IMR-90 (cell line): ENCODE results near the gene C1QTNF3. TPM values are rescaled to one million over a fixed set of nuclear protein-coding genes. Genes with fewer than 3 reads are reported as not detected.

Experiments used
- ATAC-seq: fragments of 200-7000 bp; cut with Tn5 transposase; 2 replicates; pipeline ENCODE4 v1.9.1; 2020; ENCODE audit warnings: low read depth, mild to moderate bottlenecking, moderate library complexity
- BruUV-seq: library from RNA; stranded (reverse); fragments of 400-500 nt; replicated peaks from 2 replicates; lab custom pipeline; 2021; lab: Mats Ljungman, UMichigan
- CTCF ChIA-PET: fragments of 300-600 bp; formaldehyde crosslinking; extraction: SDS; loops from one replicate; lab custom pipeline; 2021; ENCODE audit warnings: antibody characterized with exemption; lab: Yijun Ruan, JAX
- POLR2A ChIA-PET: fragments of 300-600 bp; sonication (Branson Sonifier 250); formaldehyde crosslinking; loops from one replicate; lab custom pipeline; 2022; ENCODE audit warnings: antibody characterized with exemption; ENCODE audit not compliant: unreplicated experiment; lab: Charles Lee
- DNase-seq: peaks from one replicate; pipeline ENCODE4 v3.0.0; 2013
- H2AFZ ChIP-seq: replicated peaks from 2 replicates; pipeline ENCODE3; 2013; ENCODE audit warnings: low read length, mild to moderate bottlenecking; ENCODE audit not compliant: poor library complexity
- H2AK5ac ChIP-seq: 2 replicates; pipeline ENCODE4 v1.6.1; 2013; ENCODE audit warnings: low read depth, low read length, inconsistent platforms
- H2AK9ac ChIP-seq: replicated peaks from 2 replicates; pipeline ENCODE3; 2013; ENCODE audit warnings: mild to moderate bottlenecking, low read depth, low read length, moderate library complexity; ENCODE audit not compliant: poor library complexity
- H2BK120ac ChIP-seq: 2 replicates; pipeline ENCODE4 v1.6.1; 2013; ENCODE audit warnings: low read depth, low read length, inconsistent platforms
- H2BK15ac ChIP-seq: 3 replicates; pipeline ENCODE4 v1.6.1; 2013; ENCODE audit warnings: low read depth, low read length, inconsistent platforms
- H2BK20ac ChIP-seq: 2 replicates; pipeline ENCODE4 v1.6.1; 2013; ENCODE audit warnings: low read depth, mild to moderate bottlenecking, inconsistent platforms, low read length, moderate library complexity
- H2BK5ac ChIP-seq: 2 replicates; pipeline ENCODE4 v1.6.1; 2013; ENCODE audit warnings: mild to moderate bottlenecking, low read depth, low read length, inconsistent platforms; ENCODE audit not compliant: poor library complexity, severe bottlenecking
- H3K14ac ChIP-seq: replicated peaks from 2 replicates; pipeline ENCODE4 v1.6.1; 2013; ENCODE audit warnings: low read depth, low read length, inconsistent platforms
- H3K18ac ChIP-seq: 2 replicates; pipeline ENCODE4 v1.6.1; 2013; ENCODE audit warnings: low read depth, low read length, control low read depth
- H3K23ac ChIP-seq: 2 replicates; pipeline ENCODE4 v1.6.1; 2013; ENCODE audit warnings: low read depth, low read length, inconsistent platforms
- H3K27ac ChIP-seq: 2 replicates; pipeline ENCODE4 v1.5.1; 2013; ENCODE audit warnings: mild to moderate bottlenecking, control low read depth, low read length; ENCODE audit not compliant: insufficient read depth
- H3K27me3 ChIP-seq: 2 replicates; pipeline ENCODE4 v1.6.1; 2013; ENCODE audit warnings: low read length; ENCODE audit not compliant: control insufficient read depth, insufficient read depth
- H3K36me3 ChIP-seq: 2 replicates; pipeline ENCODE4 v1.6.1; 2013; ENCODE audit warnings: low read length, mixed read lengths; ENCODE audit not compliant: control insufficient read depth, insufficient read depth
- H3K4ac ChIP-seq: 2 replicates; pipeline ENCODE4 v1.6.1; 2013; ENCODE audit warnings: low read depth, low read length, inconsistent platforms
- H3K4me1 ChIP-seq: 2 replicates; pipeline ENCODE4 v1.6.1; 2013; ENCODE audit warnings: low read length, mixed read lengths; ENCODE audit not compliant: control insufficient read depth, insufficient read depth
- H3K4me2 ChIP-seq: 2 replicates; pipeline ENCODE4 v1.6.1; 2013; ENCODE audit warnings: low read depth, mild to moderate bottlenecking, control low read depth, low read length, moderate library complexity
- H3K4me3 ChIP-seq: 2 replicates; pipeline ENCODE4 v1.5.1; 2013; ENCODE audit warnings: low read depth, mild to moderate bottlenecking, control low read depth, low read length, moderate library complexity; ENCODE audit not compliant: insufficient read depth
- H3K56ac ChIP-seq: 2 replicates; pipeline ENCODE4 v1.6.1; 2013; ENCODE audit warnings: low read length, inconsistent platforms; ENCODE audit not compliant: insufficient read depth; ENCODE audit errors: extremely low read depth
- H3K79me1 ChIP-seq, 2 experiments: 2 replicates each; pipeline ENCODE4 v1.6.1; 2013; ENCODE audit warnings: low read length in 2 of 2, inconsistent platforms in 1 of 2, low read depth in 1 of 2
- H3K9ac ChIP-seq: 2 replicates; pipeline ENCODE4 v1.6.1; 2013; ENCODE audit warnings: low read depth, low read length, control low read depth
- H3K9me1 ChIP-seq: 2 replicates; pipeline ENCODE4 v1.6.1; 2013; ENCODE audit warnings: low read length, inconsistent platforms; ENCODE audit not compliant: insufficient read depth
- H3K9me3 ChIP-seq: 2 replicates; pipeline ENCODE4 v1.6.1; 2013; ENCODE audit warnings: low read length; ENCODE audit not compliant: control insufficient read depth, insufficient read depth
- H4K20me1 ChIP-seq: 2 replicates; pipeline ENCODE4 v1.6.1; 2013; ENCODE audit warnings: low read length, inconsistent platforms; ENCODE audit not compliant: insufficient read depth
- H4K5ac ChIP-seq: 2 replicates; pipeline ENCODE4 v1.6.1; 2013; ENCODE audit warnings: mild to moderate bottlenecking, low read depth, low read length, control low read depth
- H4K8ac ChIP-seq, 2 experiments: 2 replicates each; pipeline ENCODE4 v1.6.1; 2013; ENCODE audit warnings: low read depth in 2 of 2, low read length in 2 of 2, control low read depth in 1 of 2, inconsistent platforms in 1 of 2
- H4K91ac ChIP-seq: 2 replicates; pipeline ENCODE4 v1.6.1; 2013; ENCODE audit warnings: low read depth, low read length, inconsistent platforms; ENCODE audit not compliant: insufficient read depth
- BHLHE40 ChIP-seq: fragments of 150-350 bp; IDR thresholded peaks from 2 replicates; pipeline ENCODE4 v1.6.1; 2016; ENCODE audit warnings: mild to moderate bottlenecking, low read depth, low read length
- NFE2L2 ChIP-seq: fragments of 150-350 bp; IDR thresholded peaks from 2 replicates; pipeline ENCODE4 v1.6.1; 2016; ENCODE audit warnings: low read depth, mild to moderate bottlenecking, low read length
- RAD21 ChIP-seq: IDR thresholded peaks from 2 replicates; pipeline ENCODE4 v1.6.1; 2012; ENCODE audit warnings: low read length, improper control_type of control experiment
- WGBS, 2 experiments: methylation state at CpG; one replicate each; pipeline versions ENCODE4 v1.1.5 to v1.1.7; 2013; ENCODE audit warnings: missing lambda C conversion rate in 2 of 2; ENCODE audit not compliant: insufficient read length in 1 of 2; ENCODE audit errors: extremely low coverage in 2 of 2; 5-methylcytosine and 5-hydroxymethylcytosine counted together
- dilution Hi-C: fragments of 300-500 bp; cut with HindIII; formaldehyde crosslinking; loops from one replicate; pipeline ENCODE4 v1.14.3; 2018; ENCODE audit warnings: low sequenced_read_pairs; ENCODE audit not compliant: unreplicated experiment
- in situ Hi-C: fragments of 300-500 bp; cut with MboI; formaldehyde crosslinking; loops from 3 replicates; pipeline ENCODE4 v1.14.3; 2019; ENCODE audit warnings: low sequenced_read_pairs, inconsistent platforms, mixed read lengths
- intact Hi-C: fragments of 100-400 bp; cut with micrococcal nuclease; formaldehyde crosslinking; loops from 2 replicates; pipeline ENCODE4 v1.10.0; 2022
- polyA plus RNA-seq, 3 experiments: library from polyadenylated mRNA; depleted of rRNA; stranded (reverse); fragments of >200 nt; gene quantifications; 2 replicates each; pipeline ENCODE4 v1.2.3, GENCODE V29; 2012; ENCODE audit warnings: low replicate concordance in 1 of 3
- total RNA-seq: library from RNA; depleted of rRNA; stranded (reverse); fragments of >200 nt; gene quantifications from 2 replicates; pipeline ENCODE4 v1.2.3, GENCODE V29; 2012
- TF ChIP-seq, protein P1 (sequence below): conservative IDR thresholded peaks from 2 replicates; pipeline ENCODE4 v1.5.1; 2012; ENCODE audit warnings: mild to moderate bottlenecking, low read depth, low read length, improper control_type of control experiment

The C1QTNF3 gene
- total and polyA plus RNA-seq, 2 of the 4 experiments (the other 2 are of a cell fraction) = 1.0 to 1.4 TPM

DNA sequence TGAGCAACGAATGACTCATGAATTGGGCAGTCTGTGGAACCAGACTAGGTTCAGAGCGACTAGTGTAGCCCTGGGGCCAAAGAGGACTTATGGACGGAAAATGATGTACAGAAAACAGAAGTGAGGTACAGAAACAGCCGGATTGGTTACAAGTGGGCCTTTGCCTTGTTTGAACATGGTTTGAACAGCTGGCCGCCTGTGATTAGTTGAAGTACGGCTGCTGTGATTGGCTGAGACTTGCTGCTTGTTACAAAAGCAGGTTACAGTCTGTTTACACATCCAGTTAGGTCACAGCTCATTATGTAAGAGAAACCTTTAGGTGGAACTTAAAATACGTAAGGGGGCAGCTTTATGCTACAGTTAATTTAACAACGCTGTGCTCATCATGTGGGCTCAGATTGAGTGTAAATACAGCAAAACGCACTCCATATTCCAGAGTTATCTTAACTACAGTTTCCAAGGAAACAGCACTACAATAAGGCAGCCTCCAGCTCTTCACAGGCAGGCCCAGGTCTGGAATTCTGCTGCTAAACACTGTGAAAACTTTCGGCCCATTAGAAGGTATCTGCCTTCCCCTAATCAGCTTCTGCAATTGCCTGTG is 41.7 kb downstream of the C1QTNF3 start:
- dilution Hi-C loops = no loop called here
- WGBS, 2 experiments = 59% methylated on average over 6 of the region's 10 CpGs; no CpG with 5 or more reads in 1 of the 2 experiments
- Histone ChIP-seq H3K14ac (no peak overlapping the region), H3K4me2 (no peak overlapping the region), H4K91ac (no peak overlapping the region), H3K27me3 (no peaks in the 10 kb centered on the region), H4K20me1 (no peaks in the 10 kb centered on the region), H3K4me1 (peaks cover 8% of the 10 kb centered on the region; the same call in 1 of the 2 replicates), H2AFZ (peak overlapping the region; percentile 10), H2BK20ac (no peak overlapping the region), H3K4ac (no peak overlapping the region), H4K5ac (no peak overlapping the region), H3K36me3 (peaks cover 5% of the 10 kb centered on the region; the same call in 1 of the 2 replicates), H2BK5ac (no peak overlapping the region), H3K79me1 (peaks cover 9 to 11% of the 10 kb centered on the region in 2 experiments; a peak in 3 of 4 replicates), H2AK5ac (no peak overlapping the region), H3K27ac (no peak overlapping the region), H2AK9ac (no peak overlapping the region), H3K23ac (no peak overlapping the region), H4K8ac (no peak overlapping the region), H3K4me3 (no peak overlapping the region), H2BK15ac (no peak overlapping the region), H3K9me3 (no peaks in the 10 kb centered on the region), H2BK120ac (no peak overlapping the region), H3K9me1 (peaks cover 8% of the 10 kb centered on the region), H3K18ac (no peak overlapping the region), H3K56ac (no peak overlapping the region), H3K9ac (no peak overlapping the region)
- in situ Hi-C loops = no loop called here
- POLR2A ChIA-PET = no interaction called here
- no peak for TF ChIP-seq NFE2L2
- TF ChIP-seq RAD21 = no peak
- TF ChIP-seq BHLHE40 = no peak
- TF ChIP-seq, protein P1, sequence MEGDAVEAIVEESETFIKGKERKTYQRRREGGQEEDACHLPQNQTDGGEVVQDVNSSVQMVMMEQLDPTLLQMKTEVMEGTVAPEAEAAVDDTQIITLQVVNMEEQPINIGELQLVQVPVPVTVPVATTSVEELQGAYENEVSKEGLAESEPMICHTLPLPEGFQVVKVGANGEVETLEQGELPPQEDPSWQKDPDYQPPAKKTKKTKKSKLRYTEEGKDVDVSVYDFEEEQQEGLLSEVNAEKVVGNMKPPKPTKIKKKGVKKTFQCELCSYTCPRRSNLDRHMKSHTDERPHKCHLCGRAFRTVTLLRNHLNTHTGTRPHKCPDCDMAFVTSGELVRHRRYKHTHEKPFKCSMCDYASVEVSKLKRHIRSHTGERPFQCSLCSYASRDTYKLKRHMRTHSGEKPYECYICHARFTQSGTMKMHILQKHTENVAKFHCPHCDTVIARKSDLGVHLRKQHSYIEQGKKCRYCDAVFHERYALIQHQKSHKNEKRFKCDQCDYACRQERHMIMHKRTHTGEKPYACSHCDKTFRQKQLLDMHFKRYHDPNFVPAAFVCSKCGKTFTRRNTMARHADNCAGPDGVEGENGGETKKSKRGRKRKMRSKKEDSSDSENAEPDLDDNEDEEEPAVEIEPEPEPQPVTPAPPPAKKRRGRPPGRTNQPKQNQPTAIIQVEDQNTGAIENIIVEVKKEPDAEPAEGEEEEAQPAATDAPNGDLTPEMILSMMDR = no peak
- intact Hi-C loops = no loop called here
- peak; percentile 61 for DNase-seq
- ATAC-seq = peak; percentile 59
- no TSS peak for BruUV-seq
- CTCF ChIA-PET = no interaction called here
